Gastrocnemius medialis (tissue), 4 donors: ENCODE results near the gene STXBP4. TPM values are rescaled to one million over a fixed set of nuclear protein-coding genes. Genes with fewer than 3 reads are reported as not detected.

Source experiments
- ATAC-seq, 2 donors: fragments of 150-250 bp; one replicate each; pipeline ENCODE4 v1.9.1; 2016
- DNase-seq, 2 donors: peaks; one replicate each; pipeline ENCODE4 v3.0.0-alpha.2; 2019
- H3K27ac ChIP-seq, 4 donors: fragments of 200-600 bp; sonication (generic); 1 replicate in 1 of 4; 2 replicates in 3 of 4; pipeline ENCODE4 v1.5.1; 2016 to 2018; ENCODE audit warnings: mild to moderate bottlenecking in 2 of 4, moderate library complexity in 1 of 4
- H3K27me3 ChIP-seq, 3 donors: fragments of 200-600 bp; sonication (generic) in 2 of 3; 1 replicate in 1 of 3; 2 replicates in 2 of 3; pipeline versions ENCODE4 v1.5.1 to v1.6.0; 2016 to 2019; ENCODE audit warnings: mild to moderate bottlenecking in 1 of 3, moderate library complexity in 1 of 3
- H3K36me3 ChIP-seq, 2 donors: fragments of 200-600 bp; sonication (generic) in 1 of 2; one replicate each; pipeline ENCODE4 v1.5.1; 2017 to 2018
- H3K4me1 ChIP-seq, 2 donors: fragments of 200-600 bp; sonication (generic) in 1 of 2; one replicate each; pipeline ENCODE4 v1.5.1; 2016 to 2017; ENCODE audit warnings: mild to moderate bottlenecking in 2 of 2
- H3K4me3 ChIP-seq, 4 donors: fragments of 200-600 bp; sonication (generic) in 3 of 4; 1 replicate in 1 of 4; 2 replicates in 3 of 4; pipeline ENCODE4 v1.5.1; 2016 to 2019; ENCODE audit warnings: mild to moderate bottlenecking in 2 of 4
- H3K9me3 ChIP-seq, 3 donors: fragments of 200-600 bp; sonication (generic) in 2 of 3; 1 replicate in 1 of 3; 2 replicates in 2 of 3; pipeline ENCODE4 v1.5.1; 2016 to 2019
- POLR2A ChIP-seq, 2 donors: fragments of 450-650 bp; IDR thresholded peaks; one replicate each; pipeline ENCODE4 v1.6.1; 2017; ENCODE audit warnings: antibody characterized with exemption in 2 of 2, mild to moderate bottlenecking in 2 of 2, moderate library complexity in 2 of 2
- in situ Hi-C, 4 donors: fragments of 200-750 bp; cut with MboI; loops; one replicate each; pipeline versions ENCODE4 v1.15.0 to v1.8.0; 2017; ENCODE audit warnings: low sequenced_read_pairs in 4 of 4
- intact Hi-C: fragments of 100-400 bp; cut with DNase I; formaldehyde crosslinking; loops from one replicate; pipeline ENCODE4 v1.15.1; 2023; ENCODE audit warnings: low total_unique reads
- total RNA-seq, 4 donors: library from RNA; depleted of rRNA; stranded (reverse); fragments of >200 nt; gene quantifications; one replicate each; pipeline versions ENCODE4 v1.1.0 to v1.2.3, GENCODE V29; 2016
- TF ChIP-seq, protein P1 (sequence below), 5 experiments: fragments of 450-650 bp in 3 of 5; fragments of 200-600 bp in 2 of 5; sonication (generic) in 2 of 5; IDR thresholded peaks in 4 of 5; conservative IDR thresholded peaks in 1 of 5; 1 replicate in 4 of 5; 2 replicates in 1 of 5; pipeline ENCODE4 v1.5.1; 2016 to 2019; ENCODE audit warnings: antibody characterized with exemption in 5 of 5, mild to moderate bottlenecking in 3 of 5, moderate library complexity in 3 of 5

Gene STXBP4
- total RNA-seq, 4 donors from 2014 or later, result 1.4 to 20.7 (median 9.6) TPM

DNA sequence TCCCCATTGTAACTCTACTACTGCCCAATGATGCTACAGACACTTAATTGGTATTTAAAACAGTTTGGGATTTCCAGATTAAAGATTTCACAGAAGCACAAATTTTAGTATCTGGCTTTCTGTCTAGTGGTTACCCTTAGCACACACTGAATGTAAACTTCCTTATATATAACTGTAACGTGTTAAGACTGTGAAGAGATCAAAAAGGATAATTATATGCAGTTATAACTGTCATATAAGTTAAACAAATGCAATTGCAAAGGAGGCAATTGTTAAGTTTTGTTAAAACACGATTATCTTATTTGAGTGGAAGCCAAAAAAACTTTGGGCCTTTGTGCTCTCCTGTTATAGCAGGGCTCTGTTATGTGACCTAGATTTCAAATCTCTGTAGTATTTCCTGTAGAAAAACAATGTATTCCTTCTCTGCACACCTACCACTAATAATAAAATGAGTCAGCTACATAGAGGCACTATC is 147.9 kb downstream of the STXBP4 start:
- ATAC-seq (no peak), DNase-seq (no peak)
- in situ Hi-C loops (no loop called here), intact Hi-C loops (no loop called here)
- TF ChIP-seq, protein P1, sequence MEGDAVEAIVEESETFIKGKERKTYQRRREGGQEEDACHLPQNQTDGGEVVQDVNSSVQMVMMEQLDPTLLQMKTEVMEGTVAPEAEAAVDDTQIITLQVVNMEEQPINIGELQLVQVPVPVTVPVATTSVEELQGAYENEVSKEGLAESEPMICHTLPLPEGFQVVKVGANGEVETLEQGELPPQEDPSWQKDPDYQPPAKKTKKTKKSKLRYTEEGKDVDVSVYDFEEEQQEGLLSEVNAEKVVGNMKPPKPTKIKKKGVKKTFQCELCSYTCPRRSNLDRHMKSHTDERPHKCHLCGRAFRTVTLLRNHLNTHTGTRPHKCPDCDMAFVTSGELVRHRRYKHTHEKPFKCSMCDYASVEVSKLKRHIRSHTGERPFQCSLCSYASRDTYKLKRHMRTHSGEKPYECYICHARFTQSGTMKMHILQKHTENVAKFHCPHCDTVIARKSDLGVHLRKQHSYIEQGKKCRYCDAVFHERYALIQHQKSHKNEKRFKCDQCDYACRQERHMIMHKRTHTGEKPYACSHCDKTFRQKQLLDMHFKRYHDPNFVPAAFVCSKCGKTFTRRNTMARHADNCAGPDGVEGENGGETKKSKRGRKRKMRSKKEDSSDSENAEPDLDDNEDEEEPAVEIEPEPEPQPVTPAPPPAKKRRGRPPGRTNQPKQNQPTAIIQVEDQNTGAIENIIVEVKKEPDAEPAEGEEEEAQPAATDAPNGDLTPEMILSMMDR (IDR thresholded peaks at IDR 0.05 in 4 of 5, conservative IDR thresholded peaks at IDR 0.05 in 1 of 5), result no peak
- TF ChIP-seq POLR2A (IDR thresholded peaks at IDR 0.05), result no peak
- Histone ChIP-seq H3K4me1 (no peaks in the 10 kb centered on the region), H3K27me3 (no peaks in the 10 kb centered on the region), H3K4me3 (no peak overlapping the region), H3K9me3 (no peaks in the 10 kb centered on the region), H3K27ac (no peak overlapping the region), H3K36me3 (no peaks in the 10 kb centered on the region)

DNA sequence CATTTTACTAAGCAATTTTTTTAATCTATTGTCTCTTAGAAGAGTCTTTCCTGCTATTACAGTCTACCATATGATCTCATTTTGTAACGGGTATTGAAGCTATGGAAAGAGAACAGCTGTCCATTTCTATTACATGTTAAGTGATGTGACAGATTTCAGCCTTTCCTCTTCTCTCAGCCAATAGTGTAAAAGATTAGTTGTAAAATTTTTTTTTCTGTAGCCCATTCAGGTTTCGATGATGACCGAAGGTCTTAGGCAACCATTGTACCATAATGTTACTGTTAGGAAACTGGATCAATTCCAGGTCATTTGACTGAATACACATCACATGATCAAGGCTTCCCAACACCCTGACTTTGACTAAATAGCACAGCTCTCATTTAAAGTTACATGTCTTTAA is 148.6 kb downstream of the STXBP4 start:
- no peak overlapping the region for H3K27ac ChIP-seq
- no peak for ATAC-seq
- intact Hi-C loops, result no loop called here

DNA sequence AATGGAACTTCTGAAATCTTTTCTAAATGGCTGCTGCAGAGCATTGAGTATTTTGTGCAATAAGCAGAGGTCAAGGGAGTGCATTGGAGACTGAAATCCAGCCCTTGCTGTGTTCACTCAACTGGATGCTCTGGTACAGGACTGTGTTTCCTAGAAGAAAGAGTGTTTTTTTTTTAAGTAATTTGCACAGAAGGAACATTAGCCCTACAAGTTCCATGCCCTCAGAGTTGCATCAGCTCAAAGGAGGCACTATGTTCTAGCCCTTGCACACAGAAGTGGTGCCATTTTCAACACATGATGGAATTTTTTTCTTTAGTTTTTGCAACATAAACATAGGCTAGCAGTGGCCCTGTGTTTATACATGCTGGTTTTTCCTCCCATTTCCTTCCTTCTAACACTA is 152.1 kb downstream of the STXBP4 start:
- intact Hi-C loops, result no loop called here
- Histone ChIP-seq H3K4me3 (no peak overlapping the region), H3K36me3 (no peaks in the 10 kb centered on the region), H3K4me1 (no peaks in the 10 kb centered on the region), H3K27me3 (no peaks in the 10 kb centered on the region), H3K9me3 (no peaks in the 10 kb centered on the region), H3K27ac (no peak overlapping the region)
- no peak for DNase-seq
- in situ Hi-C loops, result no loop called here
- TF ChIP-seq, protein P1 (IDR thresholded peaks at IDR 0.05 in 4 of 5, conservative IDR thresholded peaks at IDR 0.05 in 1 of 5), result no peak
- TF ChIP-seq POLR2A (IDR thresholded peaks at IDR 0.05), result no peak
- ATAC-seq, result no peak

More for the DNA sequence above, 148.6 kb downstream of the STXBP4 start:
- TF ChIP-seq, protein P1 (IDR thresholded peaks at IDR 0.05 in 4 of 5, conservative IDR thresholded peaks at IDR 0.05 in 1 of 5), result no peak
- no peak for TF ChIP-seq POLR2A (IDR thresholded peaks at IDR 0.05)
- Histone ChIP-seq H3K4me3 (no peak overlapping the region), H3K36me3 (no peaks in the 10 kb centered on the region), H3K27me3 (no peaks in the 10 kb centered on the region), H3K9me3 (no peaks in the 10 kb centered on the region), H3K4me1 (no peaks in the 10 kb centered on the region)
- in situ Hi-C loops, result no loop called here
- no peak for DNase-seq

DNA sequence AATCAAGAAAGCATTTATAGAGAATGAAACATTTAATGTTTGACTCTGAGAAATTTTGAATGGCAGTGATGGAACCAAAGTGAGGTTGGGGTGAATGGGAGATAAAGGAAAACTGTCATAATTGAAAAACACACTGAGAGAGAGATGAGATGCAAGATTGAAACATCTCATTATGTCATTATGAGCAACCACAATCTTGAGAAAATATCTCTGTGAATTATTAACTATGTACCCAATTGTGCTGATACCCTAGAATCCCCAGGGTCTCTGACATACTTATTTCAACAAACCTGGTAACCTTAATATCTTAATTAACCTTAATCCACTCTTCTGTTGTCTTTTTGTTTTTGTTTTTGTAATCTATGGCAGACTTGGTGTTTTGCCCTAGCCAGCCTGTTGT is 152.7 kb downstream of the STXBP4 start:
- H3K36me3 ChIP-seq, result no peaks in the 10 kb centered on the region
- no peak for ATAC-seq
- intact Hi-C loops (no loop called here), in situ Hi-C loops (no loop called here)
- TF ChIP-seq POLR2A (IDR thresholded peaks at IDR 0.05), result no peak
- TF ChIP-seq, protein P1 (IDR thresholded peaks at IDR 0.05 in 4 of 5, conservative IDR thresholded peaks at IDR 0.05 in 1 of 5), result no peak
- no peak overlapping the region for H3K27ac ChIP-seq
- no peaks in the 10 kb centered on the region for H3K9me3 ChIP-seq
- H3K27me3 ChIP-seq, result no peaks in the 10 kb centered on the region
- H3K4me3 ChIP-seq, result no peak overlapping the region
- no peaks in the 10 kb centered on the region for H3K4me1 ChIP-seq
- no peak for DNase-seq

DNA sequence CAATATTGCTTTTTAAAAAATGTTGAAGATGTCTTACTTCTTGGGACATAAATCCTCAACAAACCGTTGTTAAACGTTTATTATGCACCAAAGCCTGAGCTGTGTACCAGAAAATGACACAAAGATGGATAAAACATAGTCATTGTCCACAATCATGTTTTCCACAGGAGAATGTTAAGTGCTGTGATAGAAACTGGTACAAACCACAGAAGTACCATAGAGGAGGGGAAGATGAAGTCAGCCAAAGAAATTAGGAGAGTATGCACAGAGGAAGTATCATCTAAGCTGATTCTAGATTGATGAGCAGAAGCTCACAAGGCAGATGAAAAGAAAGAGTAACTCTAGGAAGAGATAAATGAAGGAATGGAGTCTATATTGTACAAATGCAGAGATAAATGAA is 153.5 kb downstream of the STXBP4 start:
- DNase-seq (no peak), ATAC-seq (no peak)
- no peaks in the 10 kb centered on the region for H3K9me3 ChIP-seq
- in situ Hi-C loops, result no loop called here
- TF ChIP-seq, protein P1 (IDR thresholded peaks at IDR 0.05 in 4 of 5, conservative IDR thresholded peaks at IDR 0.05 in 1 of 5), result no peak
- TF ChIP-seq POLR2A (IDR thresholded peaks at IDR 0.05), result no peak
- H3K27ac ChIP-seq, result no peak overlapping the region
- intact Hi-C loops, result no loop called here
- no peaks in the 10 kb centered on the region for H3K27me3 ChIP-seq
- H3K4me3 ChIP-seq, result no peak overlapping the region
- H3K4me1 ChIP-seq, result no peaks in the 10 kb centered on the region
- H3K36me3 ChIP-seq, result no peaks in the 10 kb centered on the region
